ENCODE data around the gene WDR12.

DNA sequence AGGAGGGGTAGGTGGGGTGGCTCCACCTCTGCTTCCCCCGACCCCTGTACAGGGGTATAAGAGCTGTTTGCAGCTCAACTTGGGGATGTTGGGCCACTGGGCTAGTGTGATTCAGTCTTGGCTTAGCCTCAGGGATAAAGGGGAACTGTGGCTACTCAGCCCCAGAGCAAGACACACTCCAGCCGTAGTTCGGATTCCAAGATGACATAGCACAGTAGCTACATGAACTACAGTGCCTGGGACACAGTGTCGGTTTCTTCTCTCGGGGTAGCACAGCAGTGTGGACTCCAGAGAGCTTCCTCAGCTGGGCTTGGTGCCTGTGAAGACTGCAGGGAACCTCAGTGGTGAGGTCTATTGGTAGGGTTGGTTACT, 21.7 kb upstream of the WDR12 start:
- TF ChIP-seq, protein P1, sequence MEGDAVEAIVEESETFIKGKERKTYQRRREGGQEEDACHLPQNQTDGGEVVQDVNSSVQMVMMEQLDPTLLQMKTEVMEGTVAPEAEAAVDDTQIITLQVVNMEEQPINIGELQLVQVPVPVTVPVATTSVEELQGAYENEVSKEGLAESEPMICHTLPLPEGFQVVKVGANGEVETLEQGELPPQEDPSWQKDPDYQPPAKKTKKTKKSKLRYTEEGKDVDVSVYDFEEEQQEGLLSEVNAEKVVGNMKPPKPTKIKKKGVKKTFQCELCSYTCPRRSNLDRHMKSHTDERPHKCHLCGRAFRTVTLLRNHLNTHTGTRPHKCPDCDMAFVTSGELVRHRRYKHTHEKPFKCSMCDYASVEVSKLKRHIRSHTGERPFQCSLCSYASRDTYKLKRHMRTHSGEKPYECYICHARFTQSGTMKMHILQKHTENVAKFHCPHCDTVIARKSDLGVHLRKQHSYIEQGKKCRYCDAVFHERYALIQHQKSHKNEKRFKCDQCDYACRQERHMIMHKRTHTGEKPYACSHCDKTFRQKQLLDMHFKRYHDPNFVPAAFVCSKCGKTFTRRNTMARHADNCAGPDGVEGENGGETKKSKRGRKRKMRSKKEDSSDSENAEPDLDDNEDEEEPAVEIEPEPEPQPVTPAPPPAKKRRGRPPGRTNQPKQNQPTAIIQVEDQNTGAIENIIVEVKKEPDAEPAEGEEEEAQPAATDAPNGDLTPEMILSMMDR (IDR thresholded peaks at IDR 0.05; ENCODE audit: insufficient read depth, low read length, poor library complexity, severe bottlenecking): no peak
- TF ChIP-seq EZH2phosphoT487 (conservative IDR thresholded peaks at IDR 0.05; ENCODE audit: low read length): no peak
